LNCAP (cell line): ENCODE measurements around the gene LILRB4.

Experiments
- CTCF ChIP-seq: fragments of 450-650 bp; IDR thresholded peaks from 2 replicates; pipeline ENCODE4 v1.5.1; 2017; ENCODE audit warnings: mild to moderate bottlenecking

LILRB4 gene

GRCh38 chr19:54682306-54682856 lies 19.6 kb downstream of the LILRB4 start:
- TF ChIP-seq CTCF = no peak

- TF ChIP-seq CTCF = no peak
Observed at GRCh38 chr19:54684527-54684926, 21.7 kb downstream of the LILRB4 start.

DNA sequence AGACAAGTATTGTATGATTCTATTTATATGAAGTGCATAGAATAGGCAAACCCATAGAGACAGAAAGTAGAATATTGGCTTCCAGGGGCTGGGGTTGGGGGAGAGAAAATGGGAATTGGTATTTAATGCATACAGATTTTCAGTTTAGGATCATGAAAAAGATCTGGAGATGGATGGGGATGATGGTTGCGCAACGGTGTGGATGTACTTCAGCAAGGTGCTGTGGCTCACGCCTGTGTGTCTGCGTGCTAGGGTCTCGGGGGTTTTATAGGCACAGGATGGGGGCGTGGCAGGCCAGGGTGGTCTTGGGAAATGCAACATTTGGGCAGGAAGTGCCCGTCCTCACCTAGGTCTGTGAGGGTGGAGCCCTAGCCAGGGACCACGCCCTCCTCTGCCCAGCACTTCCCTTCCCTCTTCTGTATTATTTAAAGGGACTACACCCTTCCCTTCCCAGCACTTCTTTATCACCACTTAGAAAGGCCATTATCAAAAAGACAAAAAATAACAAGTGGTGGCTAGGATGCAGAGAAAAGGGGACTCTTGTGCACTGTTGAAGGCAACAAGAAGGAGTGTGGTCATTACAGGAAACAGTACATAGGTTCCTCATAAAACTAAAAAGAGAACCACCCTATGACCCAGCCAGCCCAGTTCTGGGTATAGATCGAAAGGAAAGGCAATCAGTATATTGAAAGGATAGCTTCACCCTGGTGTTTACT lies 29.0 kb downstream of the LILRB4 start:
- TF ChIP-seq CTCF = no peak

- TF ChIP-seq CTCF = no peak
Observed at GRCh38 chr19:54692298-54692615, 29.5 kb downstream of the LILRB4 start.

DNA sequence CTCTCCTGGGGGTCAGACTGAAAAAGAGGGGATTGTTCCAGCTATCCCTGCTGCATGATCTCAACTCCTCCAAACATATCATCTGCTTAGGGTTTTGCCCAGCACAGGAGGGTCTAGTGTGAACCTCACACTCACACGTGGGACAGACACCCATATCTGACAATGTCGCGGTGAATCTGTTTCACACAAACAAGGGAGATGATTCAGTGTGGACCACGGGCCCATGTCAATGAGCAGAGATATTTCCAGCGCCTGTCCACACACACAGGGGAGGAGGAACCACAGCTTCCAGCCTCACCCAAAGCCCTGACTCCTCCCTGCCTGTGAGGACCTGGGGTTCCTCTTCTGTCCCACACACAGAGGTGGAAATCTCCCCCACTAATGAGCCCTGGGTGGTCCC lies 31.9 kb downstream of the LILRB4 start:
- no peak for TF ChIP-seq CTCF

DNA sequence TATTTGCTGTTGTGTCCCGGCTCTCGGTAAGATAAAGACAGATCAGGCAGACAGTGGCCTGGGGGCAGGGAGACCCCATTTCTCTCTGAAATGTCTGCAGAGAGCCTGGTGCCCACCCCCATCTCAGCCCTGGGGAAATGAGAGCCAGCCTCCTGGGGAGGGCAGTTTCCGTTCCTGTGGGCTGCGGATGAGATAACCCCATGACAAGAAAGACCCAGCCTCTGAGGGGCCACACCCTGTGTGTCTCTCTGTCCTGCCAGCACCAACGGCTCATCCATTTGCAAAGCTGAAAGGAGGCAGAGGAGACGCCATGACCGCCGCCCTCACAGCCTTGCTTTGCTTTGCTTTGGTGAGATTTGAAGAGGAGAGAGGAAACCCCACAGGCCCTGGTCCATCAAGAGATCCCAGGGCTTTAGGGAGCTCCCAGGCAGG lies 33.3 kb downstream of the LILRB4 start:
- TF ChIP-seq CTCF = no peak

DNA sequence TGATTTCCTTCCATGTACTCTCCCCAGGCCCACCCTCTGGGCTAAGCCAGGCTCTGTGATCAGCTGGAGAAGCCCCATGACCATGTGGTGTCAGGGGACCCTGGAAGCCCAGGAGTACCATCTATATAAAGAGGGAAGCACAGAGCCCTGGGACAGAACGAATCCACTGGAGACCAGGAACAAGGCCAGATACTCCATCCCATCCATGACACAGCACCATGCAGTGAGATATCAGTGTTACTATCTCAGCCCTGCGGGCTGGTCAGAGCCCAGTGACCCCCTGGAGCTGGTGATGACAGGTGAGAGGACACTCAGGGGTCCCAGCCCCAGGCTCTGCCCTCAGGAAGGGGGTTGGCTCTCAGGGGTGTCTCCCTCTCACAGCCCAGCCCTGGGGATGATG lies 34.0 kb downstream of the LILRB4 start:
- TF ChIP-seq CTCF = no peak

DNA sequence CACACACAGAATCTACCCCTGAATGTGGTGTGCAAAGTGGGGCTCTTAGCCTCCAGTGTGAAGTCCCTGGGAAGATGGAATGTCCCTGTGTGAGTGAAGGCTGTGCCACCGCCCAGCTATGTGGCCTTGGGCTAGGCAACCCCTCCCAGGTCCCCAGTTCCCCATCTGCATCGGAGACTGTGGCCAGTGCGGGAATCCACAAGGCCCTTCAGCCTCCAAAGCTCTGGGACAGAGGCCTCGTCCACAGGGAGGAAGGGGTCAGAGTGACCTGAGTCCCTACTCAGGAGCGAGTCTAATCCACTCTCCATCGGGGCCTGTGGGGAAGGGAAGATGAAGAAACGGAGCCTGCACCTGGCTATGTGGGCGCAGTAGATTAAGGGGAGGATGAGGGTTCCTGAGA lies 42.1 kb downstream of the LILRB4 start:
- no peak for TF ChIP-seq CTCF
